ENCODE results near the gene TMTC4. TPM values are rescaled to one million over a fixed set of nuclear protein-coding genes. Genes with fewer than 3 reads are reported as not detected.

TMTC4 gene
- total and polyA plus RNA-seq, 10 of the 15 experiments (the other 5 are each of a cell fraction or from before 2014, with no cell fraction given) = 3.3 to 24.6 (median 14.5) TPM

DNA sequence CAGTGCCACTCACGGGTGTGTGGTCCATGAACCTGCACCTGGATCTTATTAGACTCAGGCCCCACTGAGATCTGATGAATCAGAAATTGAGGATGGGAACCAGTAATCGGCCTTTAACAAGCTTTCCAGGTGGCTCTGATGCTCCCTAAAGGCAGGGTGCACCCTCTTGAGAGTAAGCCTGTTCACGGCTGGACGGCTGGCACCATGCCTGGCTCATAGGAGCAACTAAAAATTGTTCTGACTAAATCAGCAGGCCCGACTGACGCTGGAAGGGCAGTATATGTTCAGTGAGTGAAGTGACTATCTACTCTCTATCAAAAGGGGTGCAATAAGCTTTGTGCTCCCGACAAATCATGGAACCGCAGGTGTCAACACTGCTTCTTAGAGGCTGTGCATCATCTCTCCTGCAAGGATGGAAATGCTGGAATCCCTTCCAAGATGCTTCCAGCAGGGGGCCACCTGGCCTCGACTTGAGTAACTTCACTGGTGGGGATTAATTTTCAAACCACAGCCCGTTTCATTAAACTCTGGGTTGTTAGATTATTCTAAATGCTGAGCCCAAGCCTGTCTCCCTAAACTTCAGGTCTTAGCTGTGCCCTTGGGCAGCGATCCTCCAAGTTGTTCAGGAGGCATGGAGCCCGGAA, 28.4 kb downstream of the TMTC4 start:
- 93% methylated on average over 12 of the region's 12 CpGs for WGBS (ENCODE audit: insufficient coverage, insufficient replicate concordance, low lambda C conversion rate, missing lambda C conversion rate)
- no peak overlapping the region for H3K4me3 ChIP-seq
- H3K36me3 ChIP-seq (ENCODE audit: control insufficient read depth in 2 of 2, insufficient read depth in 2 of 2, low read length in 1 of 2) = peaks cover 0 to 4% of the 10 kb centered on the region in 2 experiments; a peak in 3 of 4 replicates
- H3K4me1 ChIP-seq (ENCODE audit: control insufficient read depth, insufficient read depth, low read length) = no peaks in the 10 kb centered on the region
- DNase-seq (ENCODE audit: low read depth, low spot score) (no peak), FAIRE-seq (no peak), ATAC-seq (no peak)
- no TSS peak for BruUV-seq (replicated peaks)
- no peak overlapping the region for H3K9ac ChIP-seq (ENCODE audit: control insufficient read depth, insufficient read depth, low read length)
- RAD21 ChIA-PET (ENCODE audit: unreplicated experiment) = no interaction called here
- H3K9me3 ChIP-seq (replicated peaks; ENCODE audit: control insufficient read depth, insufficient read depth, low read length) = no peaks in the 10 kb centered on the region
- H2AFZ ChIP-seq (ENCODE audit: control insufficient read depth, low read depth, low read length) = no peak overlapping the region
- no peaks in the 10 kb centered on the region for H4K20me1 ChIP-seq (ENCODE audit: control insufficient read depth, insufficient read depth)
- no peaks in the 10 kb centered on the region for H3K79me2 ChIP-seq (ENCODE audit: control insufficient read depth, insufficient read depth, low read length)
- POLR2A ChIA-PET = no interaction called here
- intact Hi-C loops (cut with micrococcal nuclease; ENCODE audit: unreplicated experiment) (no loop called here), in situ Hi-C loops (cut with MboI) (no loop called here)
- H3K4me2 ChIP-seq (ENCODE audit: control insufficient read depth, insufficient read depth) = no peak overlapping the region
- H3K27ac ChIP-seq (ENCODE audit: control insufficient read depth, insufficient read depth) = no peak overlapping the region
- SMC1A ChIA-PET (ENCODE audit: uncharacterized antibody, unreplicated experiment) = interaction anchor here (0.6 kb wide), 1 partner anchor 88 kb away, joined by 3 read pairs; no protein-coding TSS in a partner anchor
- CTCF ChIA-PET = no interaction called here
- no peak for TF ChIP-seq TCF7 (IDR thresholded peaks at IDR 0.05; ENCODE audit: borderline replicate concordance)
- TF ChIP-seq, protein P1, sequence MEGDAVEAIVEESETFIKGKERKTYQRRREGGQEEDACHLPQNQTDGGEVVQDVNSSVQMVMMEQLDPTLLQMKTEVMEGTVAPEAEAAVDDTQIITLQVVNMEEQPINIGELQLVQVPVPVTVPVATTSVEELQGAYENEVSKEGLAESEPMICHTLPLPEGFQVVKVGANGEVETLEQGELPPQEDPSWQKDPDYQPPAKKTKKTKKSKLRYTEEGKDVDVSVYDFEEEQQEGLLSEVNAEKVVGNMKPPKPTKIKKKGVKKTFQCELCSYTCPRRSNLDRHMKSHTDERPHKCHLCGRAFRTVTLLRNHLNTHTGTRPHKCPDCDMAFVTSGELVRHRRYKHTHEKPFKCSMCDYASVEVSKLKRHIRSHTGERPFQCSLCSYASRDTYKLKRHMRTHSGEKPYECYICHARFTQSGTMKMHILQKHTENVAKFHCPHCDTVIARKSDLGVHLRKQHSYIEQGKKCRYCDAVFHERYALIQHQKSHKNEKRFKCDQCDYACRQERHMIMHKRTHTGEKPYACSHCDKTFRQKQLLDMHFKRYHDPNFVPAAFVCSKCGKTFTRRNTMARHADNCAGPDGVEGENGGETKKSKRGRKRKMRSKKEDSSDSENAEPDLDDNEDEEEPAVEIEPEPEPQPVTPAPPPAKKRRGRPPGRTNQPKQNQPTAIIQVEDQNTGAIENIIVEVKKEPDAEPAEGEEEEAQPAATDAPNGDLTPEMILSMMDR (IDR thresholded peaks at IDR 0.05 in 2 of 3, conservative IDR thresholded peaks at IDR 0.05 in 1 of 3; ENCODE audit: control insufficient read depth in 2 of 3, extremely low read depth in 1 of 3, insufficient read depth in 1 of 3, low read depth in 3 of 3, low read length in 3 of 3) = peak in 2 of 3 experiments; percentile 9 to 21; a peak in 2 of 6 replicates
- no peak for TF ChIP-seq SMAD1 (IDR thresholded peaks at IDR 0.05; ENCODE audit: low read depth, partially characterized antibody)
- no peak for TF ChIP-seq YBX1 (IDR thresholded peaks at IDR 0.05)
- TF ChIP-seq, protein P2, sequence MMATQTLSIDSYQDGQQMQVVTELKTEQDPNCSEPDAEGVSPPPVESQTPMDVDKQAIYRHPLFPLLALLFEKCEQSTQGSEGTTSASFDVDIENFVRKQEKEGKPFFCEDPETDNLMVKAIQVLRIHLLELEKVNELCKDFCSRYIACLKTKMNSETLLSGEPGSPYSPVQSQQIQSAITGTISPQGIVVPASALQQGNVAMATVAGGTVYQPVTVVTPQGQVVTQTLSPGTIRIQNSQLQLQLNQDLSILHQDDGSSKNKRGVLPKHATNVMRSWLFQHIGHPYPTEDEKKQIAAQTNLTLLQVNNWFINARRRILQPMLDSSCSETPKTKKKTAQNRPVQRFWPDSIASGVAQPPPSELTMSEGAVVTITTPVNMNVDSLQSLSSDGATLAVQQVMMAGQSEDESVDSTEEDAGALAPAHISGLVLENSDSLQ (IDR thresholded peaks at IDR 0.05) = no peak
- TF ChIP-seq, protein P3, sequence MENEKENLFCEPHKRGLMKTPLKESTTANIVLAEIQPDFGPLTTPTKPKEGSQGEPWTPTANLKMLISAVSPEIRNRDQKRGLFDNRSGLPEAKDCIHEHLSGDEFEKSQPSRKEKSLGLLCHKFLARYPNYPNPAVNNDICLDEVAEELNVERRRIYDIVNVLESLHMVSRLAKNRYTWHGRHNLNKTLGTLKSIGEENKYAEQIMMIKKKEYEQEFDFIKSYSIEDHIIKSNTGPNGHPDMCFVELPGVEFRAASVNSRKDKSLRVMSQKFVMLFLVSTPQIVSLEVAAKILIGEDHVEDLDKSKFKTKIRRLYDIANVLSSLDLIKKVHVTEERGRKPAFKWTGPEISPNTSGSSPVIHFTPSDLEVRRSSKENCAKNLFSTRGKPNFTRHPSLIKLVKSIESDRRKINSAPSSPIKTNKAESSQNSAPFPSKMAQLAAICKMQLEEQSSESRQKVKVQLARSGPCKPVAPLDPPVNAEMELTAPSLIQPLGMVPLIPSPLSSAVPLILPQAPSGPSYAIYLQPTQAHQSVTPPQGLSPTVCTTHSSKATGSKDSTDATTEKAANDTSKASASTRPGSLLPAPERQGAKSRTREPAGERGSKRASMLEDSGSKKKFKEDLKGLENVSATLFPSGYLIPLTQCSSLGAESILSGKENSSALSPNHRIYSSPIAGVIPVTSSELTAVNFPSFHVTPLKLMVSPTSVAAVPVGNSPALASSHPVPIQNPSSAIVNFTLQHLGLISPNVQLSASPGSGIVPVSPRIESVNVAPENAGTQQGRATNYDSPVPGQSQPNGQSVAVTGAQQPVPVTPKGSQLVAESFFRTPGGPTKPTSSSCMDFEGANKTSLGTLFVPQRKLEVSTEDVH (IDR thresholded peaks at IDR 0.05; ENCODE audit: low read depth, partially characterized antibody) = no peak
- TF ChIP-seq ZBED1 (IDR thresholded peaks at IDR 0.05; ENCODE audit: borderline replicate concordance) = no peak
- no peaks in the 10 kb centered on the region for H3K27me3 ChIP-seq (replicated peaks in 1 of 2; ENCODE audit: control insufficient read depth in 2 of 2, insufficient read depth in 2 of 2, low read length in 1 of 2)
